Measurements from ENCODE around the gene SPATA16.

SPATA16 gene

DNA sequence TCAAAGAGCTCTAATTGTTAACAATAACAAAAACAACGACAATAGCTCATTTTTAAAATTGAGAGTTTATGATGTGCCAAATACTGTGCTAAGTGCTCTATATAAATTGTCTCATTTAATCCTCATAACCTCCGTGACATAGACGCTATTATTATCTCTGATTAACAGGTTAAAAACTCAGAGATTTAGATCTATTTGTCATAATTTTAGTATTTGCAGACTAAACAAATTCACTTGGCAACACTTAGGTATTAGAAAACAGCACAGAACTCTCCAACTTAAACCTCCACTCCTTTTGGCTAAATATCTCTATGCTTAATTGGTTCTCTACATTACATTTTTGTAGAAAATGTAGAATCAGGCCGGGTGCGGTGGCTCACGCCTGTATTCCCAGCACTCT lies 136.4 kb downstream of the SPATA16 start:
- peaks cover 6% of the 10 kb centered on the region for H3K9me3 ChIP-seq (ENCODE audit: insufficient read depth, low read length)
- H3K4me3 ChIP-seq (ENCODE audit: insufficient read length, low read depth), result no peak overlapping the region
- H3K36me3 ChIP-seq (ENCODE audit: insufficient read depth, insufficient read length, low read length), result no peaks in the 10 kb centered on the region
- no peak overlapping the region for H3K9ac ChIP-seq (ENCODE audit: insufficient read length, low read depth)
- DNase-seq (ENCODE audit: low read depth, low spot score), result no peak
- no peak for TF ChIP-seq SUZ12 (IDR thresholded peaks at IDR 0.05; ENCODE audit: extremely low read depth, insufficient read depth, insufficient read length)
- TF ChIP-seq YY1 (IDR thresholded peaks at IDR 0.05; ENCODE audit: insufficient read depth, insufficient read length), result no peak
- no peak for TF ChIP-seq ZNF274 (IDR thresholded peaks at IDR 0.05; ENCODE audit: low read depth, low read length)
- H3K4me1 ChIP-seq (ENCODE audit: insufficient read depth, insufficient read length), result no peaks in the 10 kb centered on the region
- H3K27me3 ChIP-seq (ENCODE audit: insufficient read depth, insufficient read length), result no peaks in the 10 kb centered on the region

DNA sequence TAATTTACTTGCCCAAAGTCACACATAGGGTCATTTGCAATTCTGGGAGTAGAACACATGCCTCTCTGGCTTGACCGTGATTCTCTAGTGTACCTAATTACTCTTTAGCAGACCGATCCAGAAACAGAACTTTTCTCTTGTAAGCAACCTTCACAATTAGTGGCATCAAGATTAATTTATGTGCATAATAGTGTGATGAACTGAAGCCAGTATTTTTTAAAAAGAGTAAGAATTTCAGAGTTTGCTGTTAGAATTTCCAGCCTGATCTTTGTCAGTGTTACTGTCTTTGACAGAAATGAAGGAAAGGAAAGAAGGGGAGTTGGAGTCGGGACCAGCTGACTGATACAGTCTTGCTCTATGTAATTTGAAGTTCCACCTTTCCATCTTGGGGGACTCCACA lies 137.1 kb downstream of the SPATA16 start:
- no peaks in the 10 kb centered on the region for H3K4me1 ChIP-seq (ENCODE audit: insufficient read depth, insufficient read length)
- H3K9me3 ChIP-seq (ENCODE audit: insufficient read depth, low read length), result no peaks in the 10 kb centered on the region
- TF ChIP-seq ZNF274 (IDR thresholded peaks at IDR 0.05; ENCODE audit: low read depth, low read length) (no peak), SUZ12 (IDR thresholded peaks at IDR 0.05; ENCODE audit: extremely low read depth, insufficient read depth, insufficient read length) (no peak), YY1 (IDR thresholded peaks at IDR 0.05; ENCODE audit: insufficient read depth, insufficient read length) (no peak)
- DNase-seq (ENCODE audit: low read depth, low spot score), result no peak
- H3K4me3 ChIP-seq (ENCODE audit: insufficient read length, low read depth), result no peak overlapping the region
- H3K36me3 ChIP-seq (ENCODE audit: insufficient read depth, insufficient read length, low read length), result no peaks in the 10 kb centered on the region
- no peaks in the 10 kb centered on the region for H3K27me3 ChIP-seq (ENCODE audit: insufficient read depth, insufficient read length)
- H3K9ac ChIP-seq (ENCODE audit: insufficient read length, low read depth), result no peak overlapping the region

DNA sequence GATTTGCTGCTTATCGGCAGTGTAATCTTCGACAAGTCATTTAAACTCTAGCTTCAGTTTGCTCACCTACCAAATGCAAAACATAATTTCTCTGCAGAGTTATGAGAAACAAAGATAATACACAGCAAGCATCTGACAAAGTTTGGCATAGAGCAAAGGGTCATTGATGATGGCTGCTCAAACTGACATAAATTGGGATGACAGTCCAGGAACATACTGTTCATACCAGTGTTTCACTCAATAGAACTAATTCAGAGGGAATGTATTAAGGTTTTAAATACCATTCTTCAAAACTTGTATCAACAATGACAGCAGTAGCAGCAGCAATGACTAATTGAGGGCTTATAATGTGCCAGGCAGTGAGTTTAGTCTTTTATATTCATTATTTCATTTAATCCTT lies 137.6 kb downstream of the SPATA16 start:
- TF ChIP-seq ZNF274 (IDR thresholded peaks at IDR 0.05; ENCODE audit: low read depth, low read length), result no peak
- no peak for TF ChIP-seq SUZ12 (IDR thresholded peaks at IDR 0.05; ENCODE audit: extremely low read depth, insufficient read depth, insufficient read length)
- TF ChIP-seq YY1 (IDR thresholded peaks at IDR 0.05; ENCODE audit: insufficient read depth, insufficient read length), result no peak
- no peak overlapping the region for H3K4me3 ChIP-seq (ENCODE audit: insufficient read length, low read depth)
- no peaks in the 10 kb centered on the region for H3K9me3 ChIP-seq (ENCODE audit: insufficient read depth, low read length)
- no peak for DNase-seq (ENCODE audit: low read depth, low spot score)
- no peaks in the 10 kb centered on the region for H3K27me3 ChIP-seq (ENCODE audit: insufficient read depth, insufficient read length)
- H3K9ac ChIP-seq (ENCODE audit: insufficient read length, low read depth), result no peak overlapping the region
- no peaks in the 10 kb centered on the region for H3K4me1 ChIP-seq (ENCODE audit: insufficient read depth, insufficient read length)
- H3K36me3 ChIP-seq (ENCODE audit: insufficient read depth, insufficient read length, low read length), result no peaks in the 10 kb centered on the region

DNA sequence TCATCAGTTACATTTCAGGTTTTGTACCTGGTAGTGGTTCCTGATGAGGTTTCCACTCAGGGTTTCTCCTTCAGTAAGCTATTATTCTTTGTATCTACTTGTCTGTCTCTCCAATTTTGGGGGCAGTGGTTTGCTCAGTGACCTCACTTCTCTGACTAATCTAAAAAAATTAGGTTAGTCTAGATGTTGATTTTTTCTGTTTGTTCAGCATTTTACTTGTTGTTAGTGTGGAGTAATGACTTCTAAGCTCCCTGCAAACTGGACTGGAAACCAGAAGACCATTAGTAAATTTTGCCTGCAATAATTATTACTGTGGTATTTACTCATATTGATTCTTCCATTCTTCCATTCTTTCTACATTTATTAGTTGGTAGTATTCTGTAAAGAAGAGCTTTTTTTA lies 139.4 kb downstream of the SPATA16 start:
- H3K27me3 ChIP-seq (ENCODE audit: insufficient read depth, insufficient read length), result no peaks in the 10 kb centered on the region

GRCh38 chr3:173000553-173000952 lies 140.5 kb downstream of the SPATA16 start:
- no peak overlapping the region for H3K9ac ChIP-seq (ENCODE audit: insufficient read length, low read depth)
- no peak for DNase-seq (ENCODE audit: low read depth, low spot score)
- no peaks in the 10 kb centered on the region for H3K4me1 ChIP-seq (ENCODE audit: insufficient read depth, insufficient read length)
- TF ChIP-seq SUZ12 (IDR thresholded peaks at IDR 0.05; ENCODE audit: extremely low read depth, insufficient read depth, insufficient read length), result no peak
- TF ChIP-seq ZNF274 (IDR thresholded peaks at IDR 0.05; ENCODE audit: low read depth, low read length), result no peak
- H3K9me3 ChIP-seq (ENCODE audit: insufficient read depth, low read length), result no peaks in the 10 kb centered on the region
- no peaks in the 10 kb centered on the region for H3K36me3 ChIP-seq (ENCODE audit: insufficient read depth, insufficient read length, low read length)
- no peak overlapping the region for H3K4me3 ChIP-seq (ENCODE audit: insufficient read length, low read depth)
- H3K27me3 ChIP-seq (ENCODE audit: insufficient read depth, insufficient read length), result no peaks in the 10 kb centered on the region

More for the DNA sequence above, 139.4 kb downstream of the SPATA16 start:
- no peaks in the 10 kb centered on the region for H3K4me1 ChIP-seq (ENCODE audit: insufficient read depth, insufficient read length)
- TF ChIP-seq SUZ12 (IDR thresholded peaks at IDR 0.05; ENCODE audit: extremely low read depth, insufficient read depth, insufficient read length), result no peak
- no peak for TF ChIP-seq YY1 (IDR thresholded peaks at IDR 0.05; ENCODE audit: insufficient read depth, insufficient read length)
- no peak for TF ChIP-seq ZNF274 (IDR thresholded peaks at IDR 0.05; ENCODE audit: low read depth, low read length)
- no peaks in the 10 kb centered on the region for H3K9me3 ChIP-seq (ENCODE audit: insufficient read depth, low read length)
- H3K4me3 ChIP-seq (ENCODE audit: insufficient read length, low read depth), result no peak overlapping the region
- no peaks in the 10 kb centered on the region for H3K36me3 ChIP-seq (ENCODE audit: insufficient read depth, insufficient read length, low read length)
- no peak overlapping the region for H3K9ac ChIP-seq (ENCODE audit: insufficient read length, low read depth)
- DNase-seq (ENCODE audit: low read depth, low spot score), result no peak

DNA sequence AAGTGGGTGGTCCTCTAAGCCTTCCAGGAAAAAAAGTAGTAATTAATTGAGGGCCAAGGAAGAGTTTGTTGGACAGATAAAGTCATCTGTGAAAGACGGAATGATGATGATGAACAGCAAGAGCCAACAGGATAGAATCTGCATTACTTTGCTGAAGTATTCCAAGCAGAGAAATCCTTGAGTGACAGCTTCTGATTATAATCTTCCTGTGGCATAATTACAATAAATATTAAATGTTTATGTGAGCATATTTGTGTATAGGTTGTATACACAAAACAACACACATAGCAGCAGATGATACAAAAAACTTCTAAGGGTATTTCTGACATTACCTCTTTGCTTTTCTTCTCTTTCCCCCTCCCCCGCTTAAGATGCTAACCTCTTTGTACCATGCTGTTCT lies 147.6 kb downstream of the SPATA16 start:
- Histone ChIP-seq H3K9me3 (ENCODE audit: insufficient read depth, low read length) (no peaks in the 10 kb centered on the region), H3K36me3 (ENCODE audit: insufficient read depth, insufficient read length, low read length) (no peaks in the 10 kb centered on the region), H3K9ac (ENCODE audit: insufficient read length, low read depth) (no peak overlapping the region), H3K27me3 (ENCODE audit: insufficient read depth, insufficient read length) (no peaks in the 10 kb centered on the region), H3K4me3 (ENCODE audit: insufficient read length, low read depth) (no peak overlapping the region), H3K4me1 (ENCODE audit: insufficient read depth, insufficient read length) (no peaks in the 10 kb centered on the region)
- peak; percentile 5 for DNase-seq (ENCODE audit: low read depth, low spot score)
- TF ChIP-seq ZNF274 (IDR thresholded peaks at IDR 0.05; ENCODE audit: low read depth, low read length) (no peak), SUZ12 (IDR thresholded peaks at IDR 0.05; ENCODE audit: extremely low read depth, insufficient read depth, insufficient read length) (no peak), YY1 (IDR thresholded peaks at IDR 0.05; ENCODE audit: insufficient read depth, insufficient read length) (no peak)

DNA sequence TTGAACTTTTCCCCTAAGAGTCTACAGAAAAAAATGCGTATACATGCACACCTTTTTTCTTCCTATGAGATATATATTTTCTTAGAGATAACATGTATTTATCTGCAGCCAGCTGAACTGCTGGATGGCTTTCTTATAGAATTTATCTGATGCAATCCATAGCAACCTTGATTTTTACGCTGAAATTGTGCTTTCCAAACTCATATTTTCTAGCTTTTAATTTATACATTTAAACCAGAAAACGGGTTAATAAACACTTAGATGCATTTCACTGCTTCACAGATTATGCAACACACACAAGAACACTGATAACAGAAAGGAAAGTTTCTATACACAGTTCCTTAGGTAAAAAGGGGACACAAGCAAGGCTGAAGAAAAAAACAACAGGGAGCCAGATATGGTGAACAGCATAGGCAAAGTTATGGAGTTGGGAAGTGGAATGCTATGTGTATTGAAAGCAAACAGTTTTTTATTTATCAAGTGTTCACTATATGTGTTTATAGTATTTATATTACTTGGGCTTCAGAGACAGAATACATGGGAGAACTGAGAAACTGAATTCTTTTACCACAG lies 149.5 kb downstream of the SPATA16 start:
- TF ChIP-seq YY1 (IDR thresholded peaks at IDR 0.05; ENCODE audit: insufficient read depth, insufficient read length) (no peak), ZNF274 (IDR thresholded peaks at IDR 0.05; ENCODE audit: low read depth, low read length) (no peak), SUZ12 (IDR thresholded peaks at IDR 0.05; ENCODE audit: extremely low read depth, insufficient read depth, insufficient read length) (no peak)
- H3K9me3 ChIP-seq (ENCODE audit: insufficient read depth, low read length), result no peaks in the 10 kb centered on the region
- DNase-seq (ENCODE audit: low read depth, low spot score), result no peak
- no peaks in the 10 kb centered on the region for H3K4me1 ChIP-seq (ENCODE audit: insufficient read depth, insufficient read length)
- H3K4me3 ChIP-seq (ENCODE audit: insufficient read length, low read depth), result no peak overlapping the region
- H3K27me3 ChIP-seq (ENCODE audit: insufficient read depth, insufficient read length), result no peaks in the 10 kb centered on the region
- no peak overlapping the region for H3K9ac ChIP-seq (ENCODE audit: insufficient read length, low read depth)
- H3K36me3 ChIP-seq (ENCODE audit: insufficient read depth, insufficient read length, low read length), result no peaks in the 10 kb centered on the region

Measured in NT2/D1 (cell line).